Immature natural killer cell (primary cell): ENCODE results near the gene DSCAML1. TPM values are rescaled to one million over a fixed set of nuclear protein-coding genes. Genes with fewer than 3 reads are reported as not detected.
A peak's percentile ranks its signal among the peaks of the same experiment; 100 is the strongest.

Source experiments
- DNase-seq, 3 donors: peaks; one replicate each; pipeline ENCODE4 v3.0.0; 2022; ENCODE audit warnings: mixed read lengths in 1 of 3
- H3K27ac Mint-ChIP-seq, 6 donors: one replicate each; pipeline ENCODE4 v1.8.0; 2020; ENCODE audit warnings: mixed read lengths in 6 of 6, mild to moderate bottlenecking in 5 of 6, inconsistent platforms in 4 of 6, moderate library complexity in 3 of 6
- H3K27me3 Mint-ChIP-seq, 3 donors: one replicate each; pipeline ENCODE4 v1.8.0; 2020 to 2021; ENCODE audit warnings: low read depth in 3 of 3, mild to moderate bottlenecking in 3 of 3, mixed read lengths in 3 of 3, moderate library complexity in 3 of 3, inconsistent platforms in 1 of 3
- H3K36me3 Mint-ChIP-seq, 3 donors: one replicate each; pipeline ENCODE4 v1.8.0; 2020; ENCODE audit warnings: mixed read lengths in 3 of 3, inconsistent platforms in 2 of 3, mild to moderate bottlenecking in 2 of 3
- H3K4me1 Mint-ChIP-seq, 2 donors: one replicate each; pipeline ENCODE4 v1.8.0; 2020; ENCODE audit warnings: inconsistent platforms in 2 of 2, mild to moderate bottlenecking in 2 of 2, mixed read lengths in 2 of 2, moderate library complexity in 1 of 2
- H3K4me3 Mint-ChIP-seq, 5 donors: one replicate each; pipeline ENCODE4 v1.8.0; 2020; ENCODE audit warnings: mild to moderate bottlenecking in 5 of 5, mixed read lengths in 5 of 5, inconsistent platforms in 3 of 5, moderate library complexity in 3 of 5
- H3K9me3 Mint-ChIP-seq, 6 donors: one replicate each; pipeline ENCODE4 v1.8.0; 2020; ENCODE audit warnings: mild to moderate bottlenecking in 6 of 6, mixed read lengths in 6 of 6, inconsistent platforms in 4 of 6, moderate library complexity in 3 of 6
- polyA plus RNA-seq, 3 donors: library from polyadenylated mRNA; unstranded; fragments of 300-500 nt; fragmentation: Illumina TruSeq; gene quantifications; one replicate each; pipeline ENCODE4 v1.2.3, GENCODE V29; 2021

The DSCAML1 gene
- polyA plus RNA-seq, 3 donors from 2014 or later = not detected

DNA sequence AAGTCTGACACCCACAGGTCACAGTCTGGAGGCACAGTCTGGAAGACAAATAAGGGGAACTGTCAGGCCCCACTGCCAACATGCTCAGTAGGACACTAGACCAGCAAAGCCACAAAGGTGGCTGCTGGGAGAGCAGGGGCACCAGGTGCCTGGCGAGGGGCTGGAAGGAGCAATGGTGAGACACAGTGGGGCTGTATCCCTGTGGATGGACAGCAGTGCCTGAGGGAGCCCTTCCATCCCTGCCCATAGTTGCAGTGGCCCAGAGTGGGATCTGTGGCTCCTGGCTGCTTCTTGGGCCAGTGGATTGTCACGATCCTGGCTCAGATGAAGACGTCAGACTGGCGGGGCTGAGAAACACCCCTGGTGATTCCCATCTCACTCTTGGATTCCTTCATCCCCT lies 154.6 kb downstream of the DSCAML1 start:
- H3K4me3 Mint-ChIP-seq = no peak overlapping the region
- no peaks in the 10 kb centered on the region for H3K36me3 Mint-ChIP-seq
- H3K9me3 Mint-ChIP-seq = no peaks in the 10 kb centered on the region
- no peaks in the 10 kb centered on the region for H3K4me1 Mint-ChIP-seq
- DNase-seq = no peak
- H3K27ac Mint-ChIP-seq = no peak overlapping the region
- peaks cover 4 to 16% (median 6%) of the 10 kb centered on the region in 3 donors for H3K27me3 Mint-ChIP-seq

DNA sequence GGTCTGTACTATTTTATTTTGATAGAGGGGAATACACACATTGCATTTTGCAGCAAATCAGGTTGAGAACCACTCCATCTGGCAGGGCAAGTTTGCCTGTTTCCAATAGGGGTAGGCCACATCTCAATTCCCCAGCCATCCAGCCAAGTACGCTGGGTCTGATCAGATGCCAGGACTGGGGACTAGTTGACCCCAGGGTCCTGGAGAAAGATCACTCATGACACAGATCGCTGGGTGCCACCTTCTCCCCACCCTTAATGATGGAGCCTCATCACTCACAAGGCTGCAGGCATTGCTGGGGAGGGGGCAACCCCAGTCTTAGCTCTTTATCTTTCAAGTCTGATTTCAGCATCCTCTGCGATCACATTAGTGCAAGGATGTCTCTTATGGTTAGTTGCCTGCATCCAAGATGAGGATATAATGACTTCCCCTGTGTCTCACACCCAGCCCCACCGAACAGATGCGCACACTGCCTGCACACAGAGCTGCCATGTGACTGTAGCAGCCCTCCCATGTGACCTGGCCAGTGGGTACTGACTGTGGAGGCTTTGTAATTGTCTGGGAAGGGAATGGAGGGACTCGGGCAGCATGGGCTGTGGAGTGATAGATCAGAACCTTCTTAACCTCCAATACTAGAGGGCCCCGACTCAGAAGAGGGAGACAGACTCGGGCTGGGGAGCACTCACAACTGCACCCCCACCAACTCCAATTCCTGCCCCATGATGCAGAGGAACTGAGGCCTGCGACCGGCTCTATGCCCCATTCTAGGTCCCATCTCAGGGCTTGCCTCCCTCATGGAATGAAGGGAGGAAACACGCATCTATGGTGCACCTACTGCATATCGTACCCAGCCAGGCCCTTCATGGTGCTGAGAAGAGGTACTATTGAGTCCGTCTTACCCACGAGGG lies 155.8 kb downstream of the DSCAML1 start:
- H3K4me1 Mint-ChIP-seq = no peaks in the 10 kb centered on the region
- H3K36me3 Mint-ChIP-seq = no peaks in the 10 kb centered on the region
- DNase-seq = no peak
- H3K27ac Mint-ChIP-seq = no peak overlapping the region
- no peaks in the 10 kb centered on the region for H3K9me3 Mint-ChIP-seq
- H3K4me3 Mint-ChIP-seq = no peak overlapping the region
- H3K27me3 Mint-ChIP-seq = peaks cover 4 to 20% (median 6%) of the 10 kb centered on the region in 3 donors

DNA sequence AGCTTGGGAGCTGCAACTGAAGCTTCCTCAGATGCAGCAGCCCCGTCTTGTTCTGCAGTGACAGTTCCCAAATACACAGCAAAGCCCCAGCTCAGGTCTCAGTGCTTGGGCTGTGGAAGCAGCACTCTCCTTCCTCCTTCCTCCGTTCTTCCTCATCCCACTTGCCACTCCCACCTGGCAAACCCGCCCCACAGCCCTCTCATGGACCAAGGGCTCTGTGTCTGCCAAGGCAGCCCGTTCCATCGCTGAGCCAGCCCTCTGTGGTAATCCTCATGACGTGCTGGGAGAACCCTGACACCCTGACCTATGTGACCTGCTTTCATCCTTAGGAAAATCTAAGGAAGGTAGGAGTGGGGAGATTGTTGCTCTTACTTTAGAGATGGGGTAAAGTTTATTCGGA lies 157.0 kb downstream of the DSCAML1 start:
- H3K4me1 Mint-ChIP-seq = no peaks in the 10 kb centered on the region
- H3K36me3 Mint-ChIP-seq = no peaks in the 10 kb centered on the region
- no peak overlapping the region for H3K4me3 Mint-ChIP-seq
- no peaks in the 10 kb centered on the region for H3K9me3 Mint-ChIP-seq
- no peak for DNase-seq
- no peak overlapping the region for H3K27ac Mint-ChIP-seq
- peaks cover 4 to 19% (median 9%) of the 10 kb centered on the region in 3 donors for H3K27me3 Mint-ChIP-seq

GRCh38 chr11:117639601-117640000 lies 157.4 kb downstream of the DSCAML1 start:
- no peak overlapping the region for H3K27ac Mint-ChIP-seq

GRCh38 chr11:117638911-117639543 lies 158.0 kb downstream of the DSCAML1 start:
- Mint-ChIP-seq H3K27ac (no peak overlapping the region), H3K4me3 (no peak overlapping the region), H3K9me3 (no peaks in the 10 kb centered on the region), H3K27me3 (peaks cover 4 to 19% (median 9%) of the 10 kb centered on the region in 3 donors), H3K4me1 (no peaks in the 10 kb centered on the region), H3K36me3 (no peaks in the 10 kb centered on the region)
- no peak for DNase-seq

More at GRCh38 chr11:117639601-117640000, 157.4 kb downstream of the DSCAML1 start:
- H3K4me1 Mint-ChIP-seq = no peaks in the 10 kb centered on the region
- no peak for DNase-seq
- H3K27me3 Mint-ChIP-seq = peaks cover 4 to 19% (median 9%) of the 10 kb centered on the region in 3 donors
- H3K36me3 Mint-ChIP-seq = no peaks in the 10 kb centered on the region
- no peak overlapping the region for H3K4me3 Mint-ChIP-seq
- no peaks in the 10 kb centered on the region for H3K9me3 Mint-ChIP-seq

- Mint-ChIP-seq H3K27me3 (peaks cover 4 to 8% (median 6%) of the 10 kb centered on the region in 3 donors), H3K36me3 (no peaks in the 10 kb centered on the region), H3K4me3 (no peak overlapping the region), H3K27ac (peak overlapping the region in 1 of 6 donors; percentile 6), H3K9me3 (no peaks in the 10 kb centered on the region), H3K4me1 (no peaks in the 10 kb centered on the region)
- no peak for DNase-seq
Observed at GRCh38 chr11:117634756-117635603, 162.0 kb downstream of the DSCAML1 start.

GRCh38 chr11:117633976-117634755 lies 162.8 kb downstream of the DSCAML1 start:
- Mint-ChIP-seq H3K9me3 (no peaks in the 10 kb centered on the region), H3K27me3 (peaks cover 4 to 6% (median 5%) of the 10 kb centered on the region in 3 donors), H3K4me3 (no peak overlapping the region), H3K27ac (no peak overlapping the region), H3K36me3 (no peaks in the 10 kb centered on the region), H3K4me1 (no peaks in the 10 kb centered on the region)
- DNase-seq = no peak

DNA sequence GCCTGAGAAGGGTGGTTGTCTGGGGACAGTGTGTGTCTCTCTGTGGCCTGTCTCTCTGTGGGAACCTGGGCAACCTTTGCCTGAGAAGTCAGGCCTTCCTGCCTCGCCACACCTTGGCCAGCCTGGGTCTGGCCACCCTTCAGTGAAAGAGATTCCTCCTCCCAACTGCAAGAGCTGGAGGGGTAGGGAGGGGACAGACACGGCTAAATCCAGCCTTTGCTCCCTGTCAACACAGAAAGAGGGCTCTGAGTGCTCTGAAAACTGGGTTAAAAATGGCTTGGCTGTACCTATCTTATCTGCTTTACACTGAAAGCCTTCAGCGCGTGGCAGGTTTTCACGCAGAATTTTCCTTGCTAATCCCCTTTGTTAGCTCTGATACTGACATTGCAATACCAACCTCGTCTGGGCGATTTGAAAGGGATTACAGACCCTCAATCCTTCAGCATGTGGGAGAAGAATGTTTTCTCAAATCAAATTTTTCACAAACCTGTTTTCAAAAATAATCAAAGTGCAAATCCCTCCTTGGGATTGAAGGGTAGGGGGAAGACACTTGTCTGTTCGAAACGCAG lies 163.7 kb downstream of the DSCAML1 start:
- Mint-ChIP-seq H3K27me3 (peaks cover 2 to 7% (median 5%) of the 10 kb centered on the region in 3 donors), H3K4me3 (no peak overlapping the region), H3K9me3 (no peaks in the 10 kb centered on the region), H3K4me1 (no peaks in the 10 kb centered on the region), H3K36me3 (no peaks in the 10 kb centered on the region), H3K27ac (no peak overlapping the region)
- DNase-seq = no peak

- Mint-ChIP-seq H3K9me3 (no peaks in the 10 kb centered on the region), H3K4me1 (no peaks in the 10 kb centered on the region), H3K27me3 (peaks cover 0 to 9% (median 6%) of the 10 kb centered on the region in 3 donors), H3K36me3 (no peaks in the 10 kb centered on the region), H3K4me3 (no peak overlapping the region), H3K27ac (no peak overlapping the region)
- no peak for DNase-seq
Observed at GRCh38 chr11:117632306-117632705, 164.7 kb downstream of the DSCAML1 start.

DNA sequence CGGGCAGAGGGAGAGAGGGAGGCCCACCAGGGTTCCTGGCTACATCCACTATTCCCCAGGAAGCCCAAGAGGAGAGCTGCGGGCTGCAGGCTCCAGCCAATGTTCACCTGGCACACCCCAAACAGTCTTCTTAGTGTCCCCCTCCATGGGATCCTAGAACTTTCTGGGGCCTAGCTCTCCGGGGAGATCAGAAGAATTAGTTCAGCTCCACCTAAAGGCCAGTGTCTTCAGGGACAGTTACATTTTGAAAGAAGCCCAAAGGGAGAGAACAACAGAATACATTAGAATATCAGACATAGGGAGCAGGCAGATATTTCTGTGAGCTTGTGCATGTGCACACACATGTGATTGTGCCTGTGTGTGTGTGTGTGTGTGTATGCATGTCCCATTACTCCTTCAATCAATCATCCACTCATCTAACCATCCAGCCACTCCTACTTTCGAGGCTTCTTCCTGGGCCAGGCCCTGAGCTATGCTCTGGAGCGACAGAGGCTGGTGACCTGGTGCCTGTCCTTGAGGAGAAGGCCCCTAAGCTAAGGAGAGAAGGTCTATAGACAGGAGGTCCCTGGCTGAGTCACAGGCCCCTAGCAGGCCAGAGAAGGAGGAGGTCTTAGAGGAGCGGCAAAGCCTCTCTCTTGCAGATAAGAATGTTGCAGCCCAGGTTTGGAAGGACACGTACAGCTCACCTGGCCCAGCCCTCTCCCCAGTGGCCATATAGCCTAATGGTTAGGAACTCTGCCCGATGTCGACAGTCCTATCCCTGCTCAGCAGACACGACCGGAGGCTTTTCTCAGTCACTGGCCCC lies 165.5 kb downstream of the DSCAML1 start:
- no peak overlapping the region for H3K27ac Mint-ChIP-seq
- peaks cover 1 to 9% (median 6%) of the 10 kb centered on the region in 3 donors for H3K27me3 Mint-ChIP-seq
- no peaks in the 10 kb centered on the region for H3K4me1 Mint-ChIP-seq
- no peaks in the 10 kb centered on the region for H3K9me3 Mint-ChIP-seq
- no peak for DNase-seq
- no peak overlapping the region for H3K4me3 Mint-ChIP-seq
- no peaks in the 10 kb centered on the region for H3K36me3 Mint-ChIP-seq

DNA sequence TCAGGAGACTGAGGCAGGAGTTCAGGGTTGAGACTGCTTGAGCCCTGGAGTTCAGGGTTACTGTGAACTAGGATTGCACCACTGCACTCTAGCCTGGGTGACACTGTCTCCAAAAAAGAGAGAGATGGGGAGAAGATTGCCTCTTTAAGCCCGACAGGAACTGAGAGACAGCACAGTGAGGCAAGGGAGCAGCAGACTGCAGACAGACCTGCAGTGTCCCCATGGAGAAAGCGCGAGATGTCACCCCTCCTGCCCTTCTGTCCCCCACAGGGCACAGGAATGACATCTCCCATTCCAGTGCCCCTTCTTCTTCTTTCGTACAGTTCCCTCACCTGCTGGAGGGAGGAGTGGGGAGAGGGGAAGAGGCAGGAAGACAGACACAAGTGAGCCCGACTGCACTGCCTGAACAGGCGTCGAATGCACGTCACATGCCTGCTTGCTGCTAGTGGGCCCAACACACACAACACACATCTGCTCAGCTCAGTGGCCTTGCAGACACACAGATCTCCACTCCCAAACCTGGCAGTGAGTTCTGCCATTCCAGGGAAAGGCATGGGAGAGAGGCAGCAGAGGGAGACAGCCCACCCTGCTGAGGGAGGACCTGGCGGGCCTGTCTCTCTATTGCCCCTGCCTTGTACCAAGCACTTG lies 167.0 kb downstream of the DSCAML1 start:
- no peak for DNase-seq
- no peaks in the 10 kb centered on the region for H3K4me1 Mint-ChIP-seq
- H3K36me3 Mint-ChIP-seq = no peaks in the 10 kb centered on the region
- H3K9me3 Mint-ChIP-seq = no peaks in the 10 kb centered on the region
- peak overlapping the region in 1 of 6 donors; percentile 67 for H3K27ac Mint-ChIP-seq
- peaks cover 3 to 6% (median 3%) of the 10 kb centered on the region in 3 donors for H3K27me3 Mint-ChIP-seq
- H3K4me3 Mint-ChIP-seq = no peak overlapping the region

GRCh38 chr11:117629146-117629545 lies 167.9 kb downstream of the DSCAML1 start:
- Mint-ChIP-seq H3K27me3 (peaks cover 3 to 6% (median 3%) of the 10 kb centered on the region in 3 donors), H3K27ac (peak overlapping the region in 1 of 6 donors; percentile 67), H3K4me1 (no peaks in the 10 kb centered on the region), H3K9me3 (no peaks in the 10 kb centered on the region), H3K36me3 (no peaks in the 10 kb centered on the region), H3K4me3 (no peak overlapping the region)
- no peak for DNase-seq
